ENCODE data around the gene ZBTB4. TPM values are rescaled to one million over a fixed set of nuclear protein-coding genes. Genes with fewer than 3 reads are reported as not detected.

The ZBTB4 gene
- total RNA-seq, 1 donor from 2014 or later: 24.6 TPM

GRCh38 chr17:7495906-7496434 is 16.5 kb upstream of the ZBTB4 start:
- no peak overlapping the region for H3K4me3 ChIP-seq (ENCODE audit: low read depth, low read length)
- TF ChIP-seq, protein P1, sequence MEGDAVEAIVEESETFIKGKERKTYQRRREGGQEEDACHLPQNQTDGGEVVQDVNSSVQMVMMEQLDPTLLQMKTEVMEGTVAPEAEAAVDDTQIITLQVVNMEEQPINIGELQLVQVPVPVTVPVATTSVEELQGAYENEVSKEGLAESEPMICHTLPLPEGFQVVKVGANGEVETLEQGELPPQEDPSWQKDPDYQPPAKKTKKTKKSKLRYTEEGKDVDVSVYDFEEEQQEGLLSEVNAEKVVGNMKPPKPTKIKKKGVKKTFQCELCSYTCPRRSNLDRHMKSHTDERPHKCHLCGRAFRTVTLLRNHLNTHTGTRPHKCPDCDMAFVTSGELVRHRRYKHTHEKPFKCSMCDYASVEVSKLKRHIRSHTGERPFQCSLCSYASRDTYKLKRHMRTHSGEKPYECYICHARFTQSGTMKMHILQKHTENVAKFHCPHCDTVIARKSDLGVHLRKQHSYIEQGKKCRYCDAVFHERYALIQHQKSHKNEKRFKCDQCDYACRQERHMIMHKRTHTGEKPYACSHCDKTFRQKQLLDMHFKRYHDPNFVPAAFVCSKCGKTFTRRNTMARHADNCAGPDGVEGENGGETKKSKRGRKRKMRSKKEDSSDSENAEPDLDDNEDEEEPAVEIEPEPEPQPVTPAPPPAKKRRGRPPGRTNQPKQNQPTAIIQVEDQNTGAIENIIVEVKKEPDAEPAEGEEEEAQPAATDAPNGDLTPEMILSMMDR (conservative IDR thresholded peaks at IDR 0.05; ENCODE audit: low read depth, low read length): no peak
- no peak for DNase-seq (ENCODE audit: low read depth)

- no peak for DNase-seq (ENCODE audit: low read depth)
- H3K4me3 ChIP-seq (ENCODE audit: low read depth, low read length): no peak overlapping the region
- TF ChIP-seq, protein P1 (conservative IDR thresholded peaks at IDR 0.05; ENCODE audit: low read depth, low read length): no peak
Measured at GRCh38 chr17:7493941-7494340, 14.5 kb upstream of the ZBTB4 start.

DNA sequence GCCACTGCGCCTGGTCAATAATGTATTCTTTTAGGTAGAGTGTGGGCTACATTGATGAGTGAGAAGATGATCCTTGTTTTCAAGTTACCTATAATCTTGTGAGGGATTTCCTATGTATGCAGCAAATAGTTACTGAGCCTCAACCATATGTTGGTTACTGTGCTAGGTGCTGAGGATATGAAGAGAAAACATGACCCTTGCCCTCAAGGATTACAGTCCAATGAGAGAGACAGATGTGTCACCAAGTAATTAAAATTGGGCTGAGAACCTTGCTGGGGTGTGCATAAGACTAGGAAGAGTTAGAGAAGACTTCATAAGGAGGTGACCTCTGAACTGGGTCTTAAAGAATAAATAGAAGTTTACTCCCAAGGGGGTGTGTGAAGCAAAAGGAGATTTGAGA is 12.2 kb upstream of the ZBTB4 start:
- DNase-seq (ENCODE audit: low read depth): no peak
- H3K4me3 ChIP-seq (ENCODE audit: low read depth, low read length): no peak overlapping the region
- TF ChIP-seq, protein P1 (conservative IDR thresholded peaks at IDR 0.05; ENCODE audit: low read depth, low read length): no peak

DNA sequence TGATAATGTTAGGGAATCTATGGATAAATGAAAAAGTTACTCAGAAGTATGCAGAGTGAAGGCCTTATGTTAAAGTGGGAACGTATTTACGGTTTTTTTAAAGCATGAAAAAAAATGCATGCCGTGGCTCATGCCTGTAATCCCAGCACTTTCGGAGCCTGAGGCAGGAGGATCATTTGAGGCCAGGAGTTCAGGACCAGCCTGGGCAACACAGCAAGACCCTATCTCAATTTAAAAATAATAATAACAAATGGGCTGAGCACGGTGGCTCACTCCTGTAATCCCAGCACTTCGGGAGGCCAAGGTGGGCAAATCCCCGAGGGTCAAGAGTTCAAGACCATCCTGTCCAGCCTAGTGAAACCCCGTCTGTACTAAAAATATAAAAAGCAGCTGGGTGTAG is 10.7 kb upstream of the ZBTB4 start:
- TF ChIP-seq, protein P1 (conservative IDR thresholded peaks at IDR 0.05; ENCODE audit: low read depth, low read length): no peak
- H3K4me3 ChIP-seq (ENCODE audit: low read depth, low read length): no peak overlapping the region
- DNase-seq (ENCODE audit: low read depth): no peak

GRCh38 chr17:7486181-7486580 is 6.8 kb upstream of the ZBTB4 start:
- TF ChIP-seq, protein P1 (conservative IDR thresholded peaks at IDR 0.05; ENCODE audit: low read depth, low read length): no peak
- H3K4me3 ChIP-seq (ENCODE audit: low read depth, low read length): peak overlapping the region; percentile 94
- DNase-seq (ENCODE audit: low read depth): no peak

DNA sequence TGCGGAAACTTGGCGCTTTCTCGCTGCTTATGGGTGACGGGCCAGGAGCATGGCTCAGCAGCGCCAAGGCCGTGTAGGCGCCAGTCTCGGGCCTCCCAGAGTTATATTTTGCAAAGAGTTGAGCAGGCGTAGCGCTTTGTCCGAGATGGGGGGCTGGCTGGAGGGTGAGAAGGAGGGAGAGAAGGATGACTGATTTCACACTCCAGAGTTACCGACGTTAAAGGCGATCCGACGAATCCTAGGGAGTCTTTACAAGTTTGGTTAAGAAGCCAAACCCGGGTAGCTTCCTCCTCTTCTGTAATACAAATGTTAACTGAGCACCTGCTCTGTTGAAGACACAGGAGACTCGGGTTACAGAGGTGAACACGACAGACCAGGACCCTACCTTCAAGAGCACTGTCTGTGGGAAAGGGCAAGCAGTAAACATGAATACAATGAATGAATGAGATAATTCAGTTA is 5.5 kb upstream of the ZBTB4 start:
- TF ChIP-seq, protein P1 (conservative IDR thresholded peaks at IDR 0.05; ENCODE audit: low read depth, low read length): peak; percentile 13
- DNase-seq (ENCODE audit: low read depth): no peak
- peak overlapping the region; percentile 94 for H3K4me3 ChIP-seq (ENCODE audit: low read depth, low read length)
